GM21447 (cell line): Measurements from ENCODE around the gene C20orf144.
"Not testable (repeated sequence)": the region's sequence is repeated elsewhere in the genome, so short reads cannot be mapped to it uniquely, and the experiment has no call there.

Experiments
- ATAC-seq: cut with Tn5 transposase; IDR thresholded peaks from one replicate; pipeline ENCODE4 v1.9.1; 2021; ENCODE audit not compliant: unreplicated experiment

Gene C20orf144

DNA sequence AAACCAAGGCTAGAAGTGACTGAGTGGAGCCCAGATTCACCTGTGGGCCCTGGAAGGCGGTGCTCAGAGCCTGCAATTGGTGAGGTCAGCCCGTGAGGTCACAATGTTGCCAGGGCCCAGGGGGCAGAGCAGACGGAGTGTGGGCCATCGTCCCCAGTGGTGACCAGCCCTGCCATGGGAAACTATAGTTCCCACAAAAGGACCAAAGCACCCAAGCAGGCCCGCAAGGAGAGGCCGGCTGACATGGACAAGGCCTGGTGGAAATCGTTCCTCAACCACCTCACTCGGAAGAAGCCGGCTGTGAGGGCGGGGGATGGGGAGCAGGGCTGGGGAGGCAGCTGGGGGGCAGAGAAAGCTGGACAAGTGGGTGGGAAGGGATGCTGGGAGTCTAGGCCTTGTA, at the start of gene C20orf144:
Gene C20orf144, plus strand, starts transcription at position 156 of the 400 bp plus-strand sequence. Its CDS starts 19 bp downstream, at position 175.
- no peak for ATAC-seq

DNA sequence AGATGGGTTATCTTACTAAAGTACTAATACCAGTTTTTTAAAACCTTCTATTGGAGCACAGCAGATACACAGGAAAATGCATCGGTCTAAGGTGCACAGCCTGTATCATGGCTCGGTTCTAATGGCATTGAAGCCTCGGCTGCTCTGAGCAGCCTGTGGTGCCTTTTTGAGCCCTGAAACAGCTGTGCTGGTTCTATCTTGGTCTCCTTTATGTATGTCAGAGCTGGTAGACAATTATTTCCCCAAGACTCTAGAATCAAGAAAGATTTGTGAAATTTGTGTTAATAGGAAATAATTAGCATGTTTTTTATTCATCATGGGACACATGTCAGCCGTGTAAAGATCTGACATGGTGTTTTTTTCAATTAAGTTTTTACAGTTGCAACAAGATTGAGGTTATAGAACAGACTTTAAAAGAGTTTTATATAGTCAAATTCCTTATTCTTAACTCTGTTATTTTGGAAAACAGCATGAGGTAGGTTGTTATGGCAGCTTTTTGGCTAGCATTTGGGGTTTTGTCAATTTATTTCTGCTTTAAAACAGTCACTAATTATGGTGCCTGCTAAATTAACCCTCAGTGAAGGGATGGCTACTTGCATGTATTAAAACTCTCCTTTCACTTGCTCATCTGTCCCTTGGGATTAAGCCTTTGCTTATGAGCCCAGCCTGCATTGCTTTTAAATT, 40.3 kb upstream of the C20orf144 start:
- ATAC-seq: no peak

DNA sequence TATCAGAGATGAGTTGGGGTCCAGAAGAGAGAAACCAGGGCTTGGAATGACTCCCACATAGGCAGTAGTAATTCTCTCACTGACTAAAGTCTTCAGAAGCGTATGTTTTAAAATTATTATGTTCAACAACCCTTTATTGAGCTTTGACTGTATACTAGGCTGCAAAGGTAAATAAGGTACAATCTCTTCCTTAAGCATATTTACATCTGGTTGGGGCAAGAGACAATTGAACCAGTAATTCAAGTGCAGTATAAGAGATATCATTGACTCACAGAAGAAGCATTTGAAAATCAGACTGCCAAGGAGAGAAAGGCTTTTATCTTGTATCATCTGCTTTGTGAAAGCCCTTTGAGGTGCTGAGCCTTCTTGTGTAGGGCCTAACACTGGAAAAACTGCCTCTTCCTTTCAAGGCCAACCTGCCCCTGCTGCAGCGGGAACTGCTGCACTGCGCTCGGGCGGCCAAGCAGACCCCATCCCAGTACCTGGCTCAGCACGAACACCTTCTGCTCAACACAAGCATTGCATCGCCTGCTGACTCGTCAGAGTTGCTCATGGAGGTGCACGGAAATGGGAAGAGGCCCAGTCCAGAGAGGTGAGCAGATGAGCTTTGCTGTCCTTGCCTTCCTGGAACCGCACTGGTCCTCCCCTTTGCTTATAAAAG, 39.3 kb upstream of the C20orf144 start:
- ATAC-seq: no peak

DNA sequence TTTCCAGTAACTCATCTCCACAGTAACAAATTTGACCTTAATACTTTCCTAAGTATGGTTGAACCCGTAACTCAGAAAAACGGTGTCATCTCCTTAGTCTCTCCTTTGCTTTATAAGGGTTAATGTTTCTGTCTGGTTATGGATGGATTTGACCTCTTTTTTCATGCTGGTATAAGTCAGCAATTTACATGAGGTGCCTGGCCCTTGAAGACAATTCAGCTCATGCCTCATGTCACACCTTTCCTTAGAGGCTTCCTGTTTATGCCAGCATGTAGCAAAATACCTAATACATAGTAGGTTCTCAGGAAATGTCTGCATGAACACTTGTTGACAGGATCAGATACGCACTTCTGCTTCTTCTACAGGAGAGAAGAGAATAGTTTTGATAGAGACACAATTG, 37.7 kb upstream of the C20orf144 start:
- no peak for ATAC-seq

DNA sequence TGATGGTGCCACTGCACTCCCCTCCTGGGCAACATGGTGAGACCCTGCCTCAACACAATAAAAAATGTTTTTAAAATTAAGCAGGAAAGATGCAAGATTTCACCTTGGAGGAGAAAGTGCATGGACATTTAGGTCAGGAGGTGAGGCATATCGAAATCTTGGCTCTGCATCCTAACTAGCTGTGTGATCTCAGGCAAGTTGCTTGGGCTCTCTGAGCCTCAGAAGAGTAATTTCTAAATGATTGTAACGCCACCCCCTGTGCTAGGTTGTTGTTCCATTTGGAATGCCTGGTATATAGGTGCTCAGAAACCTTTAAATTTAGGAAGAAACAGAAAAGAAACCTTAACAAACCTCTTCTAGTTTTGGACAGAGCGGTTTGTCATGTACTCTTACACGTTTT, 35.9 kb upstream of the C20orf144 start:
- no peak for ATAC-seq

DNA sequence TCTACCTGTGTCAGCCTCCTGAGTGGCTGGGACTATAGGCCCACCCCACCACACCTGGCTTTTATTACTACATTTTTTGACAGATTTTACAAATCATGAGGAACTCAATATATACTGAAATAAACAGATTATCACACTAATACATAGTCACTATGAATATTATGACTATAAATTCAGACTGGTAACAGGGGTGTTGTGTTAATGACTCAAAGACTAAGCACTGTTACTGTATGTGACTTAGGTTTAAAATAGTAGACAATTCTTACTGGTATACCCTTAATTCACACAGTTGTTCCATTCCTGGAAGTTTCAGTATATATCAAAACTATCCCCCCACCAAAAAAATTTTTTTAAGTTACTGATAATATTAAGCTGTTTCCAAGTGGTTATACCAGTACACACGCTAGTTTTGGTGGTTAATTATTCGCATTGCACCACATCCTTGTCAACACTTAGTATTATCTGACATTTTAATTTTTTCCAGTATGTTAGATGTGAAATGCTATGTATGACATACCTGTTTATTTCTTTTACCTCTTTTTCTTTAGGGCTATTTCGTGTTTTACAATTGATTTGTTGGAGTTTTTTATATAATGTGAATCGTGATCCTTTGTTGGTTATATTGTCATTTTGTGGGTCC, 34.4 kb upstream of the C20orf144 start:
- ATAC-seq: no peak

DNA sequence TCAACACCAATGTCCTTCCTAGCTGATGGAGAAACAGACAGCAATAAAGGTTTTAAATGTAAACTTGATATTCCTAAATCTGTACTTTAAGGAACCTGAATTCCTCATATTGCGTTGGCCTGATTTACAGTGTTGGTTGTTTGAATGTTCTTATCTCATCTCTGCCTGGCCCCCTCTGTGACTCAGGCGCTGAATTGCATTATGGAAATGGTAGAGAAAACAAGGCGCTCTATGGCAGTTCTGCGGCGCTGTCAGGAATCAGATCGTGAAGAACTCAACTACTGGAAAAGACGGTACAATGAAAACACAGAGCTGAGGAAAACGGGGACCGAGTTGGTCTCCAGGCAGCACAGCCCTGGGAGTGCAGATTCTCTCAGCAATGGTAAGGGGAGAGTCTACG, 32.6 kb upstream of the C20orf144 start:
- ATAC-seq: no peak

DNA sequence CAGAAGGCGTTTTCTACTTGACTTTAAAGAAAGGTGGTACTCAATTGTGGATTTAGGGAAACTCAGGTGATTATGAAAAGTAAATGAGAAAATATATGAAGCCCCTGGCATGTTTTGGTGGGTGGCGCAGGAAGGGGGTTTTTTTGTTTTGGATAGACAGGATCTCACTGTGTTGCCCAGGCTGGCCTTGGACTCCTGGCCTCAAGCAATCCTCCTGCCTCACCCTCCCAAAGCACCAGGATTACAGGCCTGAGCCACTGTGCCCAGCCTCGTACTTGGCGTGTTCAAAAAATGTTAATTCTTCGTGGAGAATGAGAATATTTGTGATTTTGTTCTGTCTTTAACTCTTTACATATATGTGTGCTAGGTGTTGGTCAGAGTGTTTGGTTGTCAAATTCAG, 32.1 kb upstream of the C20orf144 start:
- ATAC-seq: no peak

DNA sequence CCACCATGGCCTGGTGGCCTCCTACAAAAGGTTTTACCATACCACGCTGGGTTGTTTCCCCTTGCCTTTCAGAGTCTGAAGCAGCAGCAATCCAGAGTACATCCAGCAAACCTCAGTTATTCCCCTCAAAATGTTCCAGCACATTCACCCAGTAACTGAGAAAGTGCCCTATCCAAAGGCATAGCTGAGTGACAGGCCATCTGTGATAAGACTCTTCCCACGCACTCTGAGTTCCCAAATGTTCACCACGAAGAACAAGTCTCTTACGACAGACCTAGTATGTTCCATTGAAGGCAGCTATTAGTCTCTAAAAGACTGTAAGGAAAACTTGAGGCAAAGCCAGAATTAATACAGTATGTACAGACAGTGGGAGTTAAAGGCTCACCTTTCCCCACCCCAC, 31.6 kb upstream of the C20orf144 start:
- no peak for ATAC-seq

DNA sequence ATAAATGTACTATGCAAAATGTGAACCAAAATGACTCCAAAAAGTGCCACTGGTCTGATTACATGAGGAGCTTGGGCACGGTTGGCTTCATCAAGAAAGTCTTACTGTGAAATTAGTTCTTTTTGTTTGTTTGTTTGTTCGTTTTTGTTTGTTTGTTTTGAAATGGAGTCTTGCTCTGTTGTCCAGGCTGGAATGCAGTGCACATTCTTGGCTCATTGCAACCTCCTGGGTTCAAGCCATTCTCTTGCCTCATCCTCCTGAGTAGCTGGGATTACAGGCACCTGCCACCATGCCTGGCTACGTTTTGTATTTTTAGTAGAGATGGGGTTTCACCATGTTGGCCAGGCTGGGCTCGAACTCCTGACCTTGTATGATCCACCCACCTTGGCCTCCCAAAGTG, 30.2 kb upstream of the C20orf144 start:
- not testable (repeated sequence) for ATAC-seq

DNA sequence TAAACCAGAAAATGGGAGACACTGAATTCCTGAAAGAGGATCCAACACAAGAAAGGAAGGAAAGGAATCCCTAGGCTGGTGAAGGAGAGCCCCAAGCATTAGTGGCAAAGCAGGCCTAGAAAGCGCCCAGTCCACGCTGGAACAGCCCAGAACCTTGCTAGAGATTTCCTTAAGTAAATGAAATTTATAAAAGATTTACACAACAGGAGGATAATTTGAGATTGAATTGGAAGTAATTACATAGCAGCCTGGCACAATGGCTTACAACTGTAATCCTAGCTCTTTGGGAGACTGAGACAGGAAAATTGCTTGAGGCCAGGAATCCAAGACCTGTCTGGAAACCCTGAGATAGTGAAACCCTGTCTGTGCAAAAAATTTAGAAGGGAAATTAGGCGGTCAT, 26.8 kb upstream of the C20orf144 start:
- no peak for ATAC-seq

DNA sequence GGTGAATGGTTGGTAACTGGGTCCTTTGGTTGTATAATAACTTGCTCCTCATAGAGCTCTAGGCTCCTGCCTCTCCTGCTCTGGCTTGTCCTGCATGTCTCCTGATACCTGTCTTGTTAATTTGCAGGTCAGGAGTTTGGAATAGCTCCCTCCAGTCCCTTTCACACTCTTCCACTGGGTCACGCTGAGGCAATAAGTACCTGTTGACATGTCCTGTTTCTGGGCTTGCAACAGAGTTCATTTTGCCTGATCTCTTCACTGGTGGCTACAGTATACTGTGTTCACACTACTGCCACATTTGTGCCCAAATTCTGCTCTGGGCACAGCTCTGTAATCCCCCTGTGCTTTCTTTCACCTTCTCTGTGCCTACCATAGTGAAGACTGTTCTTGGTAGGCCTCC, 25.4 kb upstream of the C20orf144 start:
- no peak for ATAC-seq

DNA sequence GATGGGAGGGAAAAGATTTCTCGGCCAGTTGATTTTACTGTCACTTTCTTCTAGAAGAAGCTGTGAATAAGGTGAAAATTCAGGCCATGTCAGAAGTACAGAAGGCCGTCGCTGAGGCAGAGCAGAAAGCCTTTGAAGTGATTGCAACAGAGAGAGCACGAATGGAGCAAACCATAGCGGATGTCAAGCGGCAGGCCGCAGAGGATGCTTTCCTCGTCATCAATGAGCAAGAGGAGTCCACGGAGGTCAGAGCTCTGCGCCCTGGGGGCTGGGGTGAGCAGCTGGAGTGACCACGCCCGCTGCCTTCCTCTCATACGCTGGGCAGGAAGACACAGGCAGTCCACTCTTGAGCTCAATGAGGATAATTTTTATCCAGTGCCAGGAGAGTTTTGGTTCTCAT, 21.8 kb upstream of the C20orf144 start:
- ATAC-seq: no peak

DNA sequence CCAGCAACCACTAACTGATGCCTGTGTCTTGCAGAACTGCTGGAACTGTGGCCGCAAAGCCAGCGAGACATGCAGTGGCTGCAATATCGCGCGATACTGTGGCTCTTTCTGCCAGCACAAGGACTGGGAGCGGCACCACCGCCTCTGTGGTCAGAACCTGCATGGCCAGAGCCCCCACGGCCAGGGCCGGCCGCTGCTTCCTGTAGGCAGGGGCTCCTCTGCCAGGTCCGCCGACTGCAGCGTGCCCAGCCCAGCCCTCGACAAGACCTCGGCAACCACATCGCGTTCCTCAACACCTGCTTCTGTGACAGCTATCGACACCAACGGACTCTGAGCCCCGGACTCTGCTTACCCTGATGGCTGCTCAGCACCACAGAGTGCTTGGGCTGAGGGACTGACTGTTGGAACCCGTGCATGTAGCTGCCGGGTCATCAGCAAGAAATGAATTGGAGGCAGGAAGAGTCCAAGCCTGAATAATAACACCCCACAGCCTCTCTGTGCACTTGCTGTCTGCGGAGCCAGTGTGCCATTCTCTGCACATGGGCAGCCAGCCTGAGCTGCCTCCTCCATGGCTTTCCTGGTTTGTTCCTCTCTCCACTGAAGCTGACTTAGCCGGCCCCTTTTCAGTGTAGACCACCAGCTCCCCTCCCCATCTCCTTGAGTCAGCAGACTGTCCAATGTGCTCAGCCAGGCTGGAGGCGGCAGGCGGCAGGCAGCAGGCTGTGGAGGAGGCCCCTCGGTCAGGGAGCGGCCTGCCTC, 17.6 kb upstream of the C20orf144 start:
- ATAC-seq: no peak

DNA sequence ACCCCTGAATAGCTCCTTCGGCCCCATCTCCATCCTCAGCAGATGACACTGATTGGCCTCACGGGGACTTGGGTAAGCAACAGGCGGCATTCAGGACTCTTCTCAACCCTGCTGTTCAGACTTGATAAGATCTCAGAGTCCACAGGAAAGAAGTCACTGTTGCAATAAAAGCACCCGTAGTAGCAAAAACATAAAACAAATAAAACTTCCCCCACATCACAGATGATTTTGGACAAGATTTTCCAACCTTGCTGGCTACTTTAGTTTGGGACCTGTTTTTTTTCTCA, 17.1 kb upstream of the C20orf144 start:
- no peak for ATAC-seq

DNA sequence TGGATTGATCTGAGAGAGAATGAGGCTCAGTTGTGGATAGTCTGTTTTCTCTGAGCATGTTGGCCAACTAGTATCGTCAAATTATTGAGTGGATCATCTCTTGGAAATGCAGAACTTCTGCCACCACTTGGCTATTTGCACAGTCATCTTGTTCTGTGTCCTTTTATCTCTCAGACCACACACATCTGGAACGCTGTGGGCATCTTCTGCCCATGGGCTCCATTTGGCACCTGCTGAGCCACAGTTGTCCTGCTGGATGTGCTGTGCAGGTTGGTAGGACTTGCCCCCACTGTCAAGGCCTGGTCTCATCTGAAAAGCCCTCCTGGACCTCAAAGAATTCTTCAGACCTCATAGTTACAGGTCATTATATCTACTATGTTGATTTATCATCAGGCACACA, 16.7 kb upstream of the C20orf144 start:
- ATAC-seq: no peak

DNA sequence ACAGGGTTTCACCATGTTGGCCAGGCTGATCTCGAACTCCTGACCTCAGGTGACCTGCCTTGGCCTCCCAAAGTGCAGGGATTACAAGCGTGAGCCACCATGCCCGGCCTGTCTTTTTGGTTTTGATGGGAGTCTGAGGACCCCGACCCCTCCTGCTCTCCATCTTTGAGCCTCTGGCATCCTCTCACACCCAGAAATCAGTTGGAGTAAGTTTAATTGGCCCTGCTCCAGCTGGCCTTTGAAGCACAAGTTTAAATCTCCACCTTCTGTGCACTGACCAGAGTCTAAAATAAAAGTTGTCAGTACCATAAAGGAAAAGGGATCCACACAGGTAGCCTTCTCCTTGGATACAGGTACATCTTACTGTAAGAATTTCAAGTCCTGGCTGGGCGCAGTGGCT, 15.9 kb upstream of the C20orf144 start:
- no peak for ATAC-seq

DNA sequence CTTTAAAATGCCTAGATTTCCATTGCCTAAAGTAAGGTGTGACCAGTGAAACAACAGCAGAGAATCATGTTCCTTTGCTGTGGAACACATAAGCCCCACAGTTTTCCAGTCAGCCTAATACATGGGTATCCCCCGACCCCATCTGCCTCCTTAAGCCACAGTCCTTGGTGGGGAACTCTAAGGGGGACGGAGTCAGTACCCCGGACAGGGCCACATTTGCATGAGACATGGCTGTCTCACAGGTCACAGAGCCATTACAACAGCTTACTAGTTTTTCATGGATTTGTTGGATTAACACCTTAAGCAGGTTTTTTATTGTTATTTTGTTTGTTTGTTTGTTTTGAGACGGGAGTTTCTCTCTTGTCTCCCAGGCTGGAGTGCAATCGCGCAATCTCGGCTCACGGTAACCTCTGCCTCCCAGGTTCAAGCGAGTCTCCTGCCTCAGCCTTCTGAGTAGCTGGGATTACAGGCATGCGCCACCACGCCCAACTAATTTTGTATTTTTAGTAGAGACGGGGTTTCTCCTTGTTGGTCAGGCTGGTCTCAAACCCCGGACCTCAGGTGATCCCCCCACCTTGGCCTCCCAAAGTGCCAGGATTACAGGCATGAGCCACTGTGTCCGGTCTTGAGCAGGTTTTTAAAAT, 15.0 kb upstream of the C20orf144 start:
- ATAC-seq: not testable (repeated sequence)

DNA sequence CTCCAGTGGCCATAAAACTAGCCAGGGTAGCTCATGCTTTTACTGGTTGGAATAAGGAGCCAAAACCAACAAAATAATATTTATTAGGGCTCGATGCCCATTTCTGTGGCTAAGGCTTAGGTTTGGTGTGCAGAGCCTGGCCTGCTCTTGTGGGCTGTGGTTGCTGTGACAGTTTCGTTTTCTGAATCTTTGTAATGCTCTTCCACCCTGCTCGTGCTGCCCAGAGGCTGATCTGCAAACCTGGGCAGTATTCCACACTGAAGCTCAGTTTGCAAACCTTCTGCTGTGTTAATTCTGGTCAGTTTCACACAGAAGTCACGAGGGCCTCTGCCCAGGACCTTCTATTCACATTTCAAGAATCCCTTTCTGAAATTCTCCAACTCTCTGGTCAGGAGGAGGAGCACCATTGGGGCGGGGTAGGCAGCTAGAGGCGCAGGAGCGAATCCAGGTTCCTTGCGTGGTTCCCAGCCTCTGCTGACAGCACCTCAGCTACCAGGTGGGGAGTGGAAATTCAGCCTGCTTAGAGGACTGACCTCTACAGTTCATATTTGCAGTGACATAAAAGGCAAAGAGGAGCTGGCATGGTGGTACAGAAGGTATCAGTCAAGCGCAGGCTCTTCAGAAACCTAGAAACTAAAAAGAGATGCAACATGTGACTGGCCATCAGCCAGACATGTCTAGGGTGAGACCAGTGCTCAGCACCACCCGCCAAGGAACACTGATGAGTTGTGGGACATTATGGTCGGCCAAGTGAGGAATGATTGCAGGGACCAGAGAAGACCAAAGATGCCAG, 14.3 kb upstream of the C20orf144 start:
- peak; percentile 53 for ATAC-seq

DNA sequence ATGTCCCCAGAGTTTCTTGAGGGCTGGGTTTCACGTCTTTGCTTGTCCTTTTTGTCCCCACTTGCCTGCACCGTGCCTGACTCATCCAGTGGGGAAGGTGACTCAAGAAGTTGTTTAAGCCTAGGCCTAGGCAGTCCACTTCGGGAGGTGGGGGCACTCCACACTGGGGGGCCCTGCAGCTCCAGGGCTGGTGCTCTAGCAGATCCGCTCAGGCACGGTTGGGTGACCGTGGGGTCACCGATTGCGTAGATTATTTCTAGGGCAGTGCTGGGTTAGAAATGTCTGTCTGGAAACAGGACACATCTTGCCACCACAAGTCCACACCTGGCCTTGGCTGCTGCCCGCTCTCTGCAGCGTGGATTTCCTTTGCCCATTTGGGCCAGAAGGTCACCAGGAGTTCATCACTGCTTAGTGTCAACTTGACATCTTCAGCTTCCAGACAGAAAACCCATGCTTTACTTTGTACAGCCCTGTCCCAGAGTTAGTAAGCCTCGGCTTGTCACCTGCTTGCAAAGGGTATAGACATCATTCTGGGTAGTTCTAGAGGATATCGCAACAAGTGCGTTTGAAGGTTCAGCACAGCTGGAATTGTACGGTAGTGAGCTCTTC, 13.6 kb upstream of the C20orf144 start:
- no peak for ATAC-seq
